CD4-positive, alpha-beta T cell treated with Interleukin-1 beta for 1 hour (primary cell): ENCODE data around the gene TOMM70.
A peak's percentile ranks its signal among the peaks of the same experiment; 100 is the strongest.

Experiments
- DNase-seq, 2 donors: peaks; one replicate each; pipeline ENCODE4 v3.0.0-alpha.2; 2020 to 2022

TOMM70 gene

GRCh38 chr3:100411091-100411982 lies 10.4 kb upstream of the TOMM70 start:
- DNase-seq: no peak

DNA sequence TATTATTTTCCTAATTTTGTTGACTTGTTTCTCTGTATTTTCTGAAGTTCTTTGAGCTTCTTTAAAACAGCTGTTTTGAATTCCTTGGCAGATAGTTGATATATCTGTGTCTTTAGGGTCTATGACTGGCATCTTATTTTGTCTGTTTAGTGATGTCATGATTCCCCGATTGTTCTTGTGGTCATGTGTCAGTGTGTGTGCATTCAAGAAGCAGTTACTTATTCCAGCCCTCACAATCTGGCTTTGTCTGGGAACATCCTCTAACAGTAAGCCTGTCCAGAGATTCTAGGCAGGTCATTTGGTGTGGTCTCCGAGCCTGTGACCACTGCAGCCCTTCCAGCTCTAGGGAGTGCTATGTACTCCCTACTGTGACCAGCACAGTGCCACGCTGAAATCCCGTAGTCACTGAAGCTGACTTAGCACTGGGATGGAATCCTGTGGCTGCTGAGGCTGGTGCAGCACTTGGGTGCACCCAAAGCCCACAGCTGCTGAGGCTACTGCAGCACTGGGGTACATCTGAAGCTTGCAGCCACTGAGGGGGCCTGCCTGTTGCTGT lies 7.2 kb upstream of the TOMM70 start:
- DNase-seq: no peak

- DNase-seq: no peak
Measured at GRCh38 chr3:100407164-100407563, 6.3 kb upstream of the TOMM70 start.

GRCh38 chr3:100404250-100404548 lies 3.3 kb upstream of the TOMM70 start:
- DNase-seq: no peak

GRCh38 chr3:100403362-100404249 lies 2.7 kb upstream of the TOMM70 start:
- no peak for DNase-seq

DNA sequence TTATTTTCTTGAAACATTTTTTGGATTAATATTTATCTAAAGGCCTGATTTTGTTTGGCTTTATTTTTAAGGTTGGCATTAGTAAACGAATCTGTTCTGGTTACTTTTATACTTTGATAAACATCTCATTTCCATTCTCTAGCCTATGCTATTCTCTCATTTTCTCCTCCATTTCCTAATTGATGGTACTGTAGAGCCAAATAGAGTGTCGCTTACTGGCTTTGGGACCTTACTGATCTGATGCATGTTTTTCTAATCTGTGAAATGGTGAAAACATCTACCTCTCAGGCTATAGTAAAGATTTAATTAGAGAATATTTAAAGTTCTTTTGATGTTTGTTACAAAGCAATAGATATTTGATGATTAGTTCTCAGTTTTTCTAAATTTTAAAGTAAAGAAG lies 2.0 kb upstream of the TOMM70 start:
- DNase-seq: no peak

DNA sequence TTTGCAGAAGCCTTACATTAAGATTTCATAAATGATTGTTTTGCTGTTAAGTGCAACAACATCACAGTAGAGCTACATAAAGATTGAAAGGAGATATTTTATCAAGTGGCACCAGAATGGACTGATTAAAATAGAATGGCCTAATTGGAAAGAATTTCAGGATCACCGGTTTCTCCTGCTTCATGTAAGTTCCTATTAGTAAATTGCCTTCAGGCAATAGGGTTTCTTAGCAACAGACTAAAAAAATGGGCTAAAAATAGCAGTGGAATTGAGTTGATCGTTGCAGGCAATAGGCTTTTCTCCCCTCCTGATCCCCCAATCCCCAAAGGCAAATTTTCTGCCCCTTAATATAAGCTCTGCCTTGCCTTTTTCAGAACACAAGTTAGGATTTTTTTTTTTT lies 1.4 kb upstream of the TOMM70 start:
- DNase-seq: peak in 1 of 2 donors; percentile 0

GRCh38 chr3:100401674-100402041 lies 769 bp upstream of the TOMM70 start:
- peak; percentile 44 to 60 for DNase-seq

DNA sequence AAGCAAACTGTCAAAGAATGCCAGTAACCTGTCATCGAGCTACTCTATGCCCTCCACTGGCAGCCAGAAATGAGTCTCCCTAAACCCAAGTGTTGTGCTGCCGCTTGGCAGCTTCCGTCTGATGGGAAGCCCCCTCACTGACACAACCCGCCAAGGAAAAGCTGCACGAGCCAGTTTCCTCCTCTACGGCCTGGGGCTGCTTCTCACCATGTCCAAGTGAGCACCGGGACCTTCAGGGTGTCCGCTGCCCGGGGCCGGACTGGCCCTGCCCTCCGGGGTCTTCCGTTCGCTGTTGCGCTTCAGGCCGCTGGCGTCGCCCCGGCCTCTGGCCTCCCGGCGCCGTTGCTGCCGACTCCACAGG lies 490 bp downstream of the TOMM70 start:
- DNase-seq: peak; percentile 8 to 40

GRCh38 chr3:100399341-100400071 lies 1.4 kb downstream of the TOMM70 start:
- no peak for DNase-seq

GRCh38 chr3:100396967-100397366 lies 3.9 kb downstream of the TOMM70 start:
- DNase-seq: no peak

DNA sequence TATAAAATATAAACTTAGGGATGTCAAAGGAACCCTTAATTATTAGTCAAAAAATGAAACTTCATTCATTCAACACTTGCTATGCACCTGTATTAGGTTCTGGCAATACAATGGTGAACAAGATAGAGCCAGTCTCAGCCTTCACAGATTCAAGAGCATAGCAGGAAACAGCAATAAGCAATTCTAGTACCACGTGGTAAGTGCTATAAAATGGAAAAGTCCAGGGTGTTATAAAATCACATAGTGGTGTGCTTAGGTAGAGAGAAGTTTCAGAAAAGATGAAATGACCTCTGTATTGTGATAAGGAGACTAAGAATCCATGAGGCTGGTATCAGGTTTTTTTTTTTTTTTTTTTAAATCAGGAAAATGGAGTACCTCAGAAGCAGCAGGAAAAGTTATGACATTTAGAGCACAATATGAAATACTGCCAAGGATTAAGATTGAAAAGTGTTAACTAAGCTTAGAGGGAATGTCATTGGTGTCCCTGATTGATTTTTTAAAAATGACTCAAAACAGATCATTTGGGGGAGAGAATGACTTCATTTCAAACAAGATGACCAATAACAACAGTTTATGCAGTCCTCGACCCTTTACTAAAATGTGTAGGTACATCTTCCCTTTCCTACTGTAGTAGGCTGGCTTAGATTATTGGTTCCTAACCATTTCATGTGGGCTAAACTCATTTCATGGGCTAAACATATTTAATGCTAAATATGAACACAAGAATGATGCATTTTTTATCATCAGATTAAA lies 5.0 kb downstream of the TOMM70 start:
- no peak for DNase-seq

DNA sequence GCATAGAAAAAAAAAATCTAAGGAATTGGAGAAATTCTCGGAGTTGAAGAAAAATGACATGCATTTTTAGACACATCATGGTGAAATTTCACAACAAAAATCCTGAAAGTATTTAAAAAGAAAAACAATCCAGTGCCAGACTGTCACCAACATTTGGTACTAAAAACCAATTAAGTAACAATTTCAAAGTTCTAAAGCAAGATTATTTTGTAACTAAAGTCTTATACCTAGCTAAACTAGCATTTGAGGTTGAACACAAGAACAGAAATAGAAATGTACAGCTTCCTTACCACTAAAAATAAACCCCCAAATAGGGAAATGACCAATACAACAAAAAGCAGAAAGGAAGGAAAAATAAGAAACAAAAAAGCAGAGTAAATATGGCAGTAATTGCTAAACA lies 11.9 kb downstream of the TOMM70 start:
- no peak for DNase-seq

- DNase-seq: no peak
Measured at GRCh38 chr3:100386437-100387074, 14.3 kb downstream of the TOMM70 start.

DNA sequence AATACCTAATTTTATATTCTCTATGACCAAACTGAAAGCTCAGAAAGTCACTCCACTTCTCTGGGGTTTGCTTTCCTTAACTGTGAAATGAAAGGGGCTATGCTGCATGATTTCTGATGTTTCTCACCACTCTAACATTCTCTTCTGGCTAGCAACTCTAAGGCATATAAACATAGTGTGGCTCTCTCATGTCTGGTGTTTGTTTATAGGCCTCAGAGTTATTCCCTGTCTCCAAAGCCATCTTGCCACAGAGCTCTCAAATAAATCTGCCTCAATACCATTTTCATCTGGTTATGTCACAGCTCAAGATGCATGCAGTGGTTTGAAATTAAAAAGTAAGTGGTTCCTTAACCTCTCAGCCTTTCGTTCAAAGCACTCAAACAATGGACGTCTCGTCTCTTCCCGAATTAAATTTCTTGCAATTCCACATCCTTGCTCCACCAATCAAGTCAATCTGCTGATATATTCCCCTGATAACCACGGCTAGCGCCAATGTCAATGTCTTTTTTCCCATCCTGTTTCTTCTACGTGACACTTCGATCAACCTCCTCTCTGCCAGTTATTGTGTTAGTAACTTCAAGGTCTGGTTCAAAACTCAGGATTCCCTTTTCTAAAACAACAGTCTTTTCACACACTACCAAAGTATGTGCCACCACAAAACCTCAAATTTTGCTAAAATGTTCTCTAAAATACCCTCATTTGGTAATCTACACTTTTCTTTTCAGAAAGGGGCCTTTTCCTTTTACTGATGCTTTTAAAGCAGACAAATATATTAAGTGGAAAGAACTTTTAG lies 16.0 kb downstream of the TOMM70 start:
- DNase-seq: no peak

GRCh38 chr3:100376301-100376700 lies 24.6 kb downstream of the TOMM70 start:
- no peak for DNase-seq

- DNase-seq: no peak
Measured at GRCh38 chr3:100374521-100374920, 26.4 kb downstream of the TOMM70 start.

- DNase-seq: no peak
Measured at GRCh38 chr3:100370756-100371155, 30.1 kb downstream of the TOMM70 start.

- no peak for DNase-seq
Measured at GRCh38 chr3:100368441-100368840, 32.4 kb downstream of the TOMM70 start.

DNA sequence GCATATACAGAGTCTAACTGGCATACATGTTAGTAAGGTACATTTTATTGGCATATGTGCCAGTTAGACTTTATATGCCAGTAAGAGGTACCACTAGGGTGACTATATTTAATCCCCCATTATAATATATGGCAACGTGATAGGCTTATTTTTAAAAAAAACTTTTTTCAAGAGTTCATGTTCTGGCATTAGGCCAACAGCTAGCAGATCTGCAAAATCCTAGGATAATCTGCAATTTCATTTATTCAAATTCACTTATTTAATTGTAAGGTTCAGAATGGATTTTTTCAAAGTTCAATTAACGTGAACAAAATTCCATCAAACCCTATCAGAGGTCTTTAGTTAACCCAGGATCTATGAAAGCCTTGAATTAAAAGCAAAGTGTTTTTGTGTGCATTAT lies 34.5 kb downstream of the TOMM70 start:
- no peak for DNase-seq

DNA sequence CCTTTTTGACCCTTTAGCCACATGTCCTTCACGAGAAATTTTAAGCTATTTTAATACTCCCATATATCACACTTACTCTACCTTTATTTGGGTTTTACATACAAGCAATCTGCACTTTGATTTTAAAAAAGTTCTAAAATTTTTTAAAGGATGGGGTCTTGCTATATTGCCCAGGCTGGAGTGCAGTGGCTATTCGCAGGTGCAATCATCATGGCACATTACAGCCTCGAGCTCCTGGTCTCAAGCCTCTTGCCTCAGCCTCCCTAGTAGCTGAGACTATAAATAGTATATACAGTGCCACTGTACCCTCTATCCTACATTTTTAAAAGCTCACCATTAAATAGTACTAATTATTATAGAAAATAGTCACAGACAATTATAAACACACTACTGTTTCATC lies 36.5 kb downstream of the TOMM70 start:
- DNase-seq: no peak
